ENCODE results near the gene GOLGA7B. TPM values are rescaled to one million over a fixed set of nuclear protein-coding genes. Genes with fewer than 3 reads are reported as not detected.
A peak's percentile ranks its signal among the peaks of the same experiment; 100 is the strongest.

GOLGA7B gene
- total RNA-seq, 1 donor from 2014 or later: 3.3 TPM

DNA sequence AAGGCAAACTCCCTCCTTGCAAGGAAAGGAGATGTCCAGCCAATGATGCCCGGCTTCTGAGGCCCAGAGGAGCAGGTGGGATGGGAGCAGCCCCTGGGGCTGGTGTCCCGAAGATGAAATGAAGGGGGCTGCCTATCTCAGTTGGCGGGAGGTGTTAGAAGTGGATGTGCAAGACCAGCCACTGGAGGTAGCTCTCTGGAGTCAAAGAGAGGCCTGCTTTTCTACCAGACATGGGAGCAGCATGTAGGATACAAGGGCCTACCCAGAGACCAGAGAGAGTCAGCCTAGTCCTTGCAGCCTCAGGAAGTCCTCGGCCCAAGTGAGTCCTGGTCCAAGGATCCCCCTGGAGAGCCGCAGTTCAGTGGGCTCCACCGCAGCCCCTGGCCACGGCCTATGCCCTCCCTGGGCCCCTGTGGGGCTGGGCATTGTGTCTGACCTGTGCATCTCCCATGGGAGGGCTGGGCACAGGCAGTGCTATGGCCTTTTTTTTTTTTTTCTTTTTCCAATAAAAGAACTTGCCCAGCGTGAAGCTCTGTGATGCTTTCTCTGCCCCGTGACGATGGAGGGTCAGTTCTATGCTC lies 17.7 kb downstream of the GOLGA7B start:
- no peak for DNase-seq (ENCODE audit: low spot score)

DNA sequence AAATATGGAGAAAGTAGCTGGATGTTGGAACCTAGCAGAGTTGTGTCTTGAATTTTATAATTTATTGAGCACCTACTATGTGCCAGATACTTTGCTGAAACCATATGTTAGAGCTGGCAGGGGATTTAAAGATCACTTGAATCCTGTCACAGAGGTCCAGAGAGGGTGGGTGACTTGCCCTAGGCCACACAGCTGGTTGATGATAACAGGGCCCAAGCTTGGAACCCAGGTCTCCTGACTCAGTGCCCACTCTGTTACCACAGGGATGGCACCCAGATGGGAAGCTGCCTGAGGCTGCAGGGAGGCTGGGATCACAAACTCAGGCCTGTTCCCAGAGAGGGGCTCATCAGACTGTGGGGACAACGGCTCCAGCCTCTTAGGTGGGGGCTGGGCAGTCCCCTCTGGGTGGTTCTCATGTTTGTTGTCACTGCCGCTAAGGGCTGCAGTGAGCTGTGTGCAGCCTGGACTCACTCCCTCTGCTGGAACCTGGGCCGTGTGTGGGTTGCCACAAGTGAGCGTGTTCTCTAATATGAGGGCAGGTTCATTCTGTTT lies 18.6 kb downstream of the GOLGA7B start:
- DNase-seq (ENCODE audit: low spot score): no peak

DNA sequence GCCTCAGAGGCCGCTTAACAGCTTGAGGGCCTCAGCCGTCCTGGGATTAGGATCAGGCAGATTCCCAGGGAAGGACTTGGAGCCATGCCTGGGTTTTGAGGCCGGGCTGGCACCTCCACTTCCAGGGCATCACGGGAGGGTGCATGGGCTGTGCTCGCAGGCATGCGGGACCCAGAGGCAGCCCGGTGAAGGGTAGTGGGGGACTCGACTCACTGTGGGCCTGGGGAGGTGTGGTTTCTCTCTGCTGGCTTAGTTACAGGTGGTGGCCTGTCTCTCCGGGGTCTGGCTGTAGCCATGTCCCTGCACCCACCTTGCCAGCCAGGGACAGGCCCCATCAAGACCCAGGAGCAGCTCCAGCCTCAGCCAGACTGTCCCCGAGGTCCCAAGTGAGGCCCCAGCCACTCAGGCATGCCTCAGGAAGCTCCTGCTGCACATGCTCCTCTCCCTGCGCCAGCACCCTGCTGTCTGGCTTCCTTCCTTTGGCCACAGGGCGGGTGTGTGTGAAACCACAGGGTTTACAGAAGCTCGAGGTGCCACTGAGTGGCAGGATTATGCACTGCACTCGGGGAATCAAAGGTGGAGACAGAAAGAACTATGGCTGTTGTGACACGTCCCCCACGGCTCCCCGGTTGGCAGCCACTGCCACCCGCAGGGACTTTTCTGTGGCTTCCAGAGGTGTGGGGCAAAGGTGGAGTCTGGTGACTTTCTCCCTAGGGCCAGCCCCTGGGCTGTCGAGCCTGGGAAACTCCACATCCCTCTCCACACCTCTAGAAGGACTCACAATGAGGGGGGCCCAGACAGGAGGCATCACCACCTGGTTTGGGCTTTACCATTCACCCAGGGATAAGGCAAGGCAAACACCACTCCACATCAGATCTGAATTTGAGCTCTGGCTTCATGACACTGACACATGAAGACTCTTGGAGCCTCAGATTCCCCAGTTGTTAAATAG lies 19.7 kb downstream of the GOLGA7B start:
- peak; percentile 89 for DNase-seq (ENCODE audit: low spot score)

DNA sequence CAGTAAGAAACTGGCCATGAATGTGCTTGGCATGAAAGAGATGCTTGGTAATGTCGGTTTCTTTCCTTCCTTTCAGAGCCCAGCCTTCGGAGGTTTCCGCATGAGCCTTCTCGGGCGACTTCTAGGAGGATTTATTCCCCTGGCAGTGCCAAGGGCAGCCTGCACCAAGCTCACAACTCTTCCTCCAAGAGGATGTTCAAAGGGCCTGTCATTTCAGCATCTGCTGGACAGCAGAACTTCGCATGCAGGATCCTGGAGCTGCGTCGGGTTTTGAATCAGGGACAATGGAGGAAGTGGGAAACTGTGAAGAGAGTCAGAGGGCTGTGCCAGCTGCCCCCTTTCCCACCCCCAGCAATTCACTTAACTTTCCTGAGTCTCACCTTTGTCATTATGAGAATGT lies 21.3 kb downstream of the GOLGA7B start:
- DNase-seq (ENCODE audit: low spot score): no peak

DNA sequence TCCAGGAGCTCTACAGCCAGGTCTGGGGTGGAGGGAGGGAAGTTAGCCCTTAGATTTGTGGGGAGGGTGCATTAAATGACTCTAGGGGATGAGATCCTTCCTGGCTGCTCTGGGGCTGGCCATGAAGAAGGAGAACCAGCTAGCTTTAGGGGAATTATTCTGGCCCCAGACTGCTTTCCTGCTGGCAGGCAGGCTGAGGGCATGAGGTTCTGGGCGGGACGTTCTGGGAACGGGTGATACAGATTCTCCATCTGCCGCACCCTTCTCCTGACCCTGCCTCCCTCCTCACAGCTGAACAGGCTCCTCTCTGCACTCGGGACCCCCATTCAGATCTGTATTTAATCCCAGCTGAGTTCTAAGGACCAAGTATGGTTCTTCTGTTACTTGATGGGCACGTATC lies 23.9 kb downstream of the GOLGA7B start:
- DNase-seq (ENCODE audit: low spot score): no peak

DNA sequence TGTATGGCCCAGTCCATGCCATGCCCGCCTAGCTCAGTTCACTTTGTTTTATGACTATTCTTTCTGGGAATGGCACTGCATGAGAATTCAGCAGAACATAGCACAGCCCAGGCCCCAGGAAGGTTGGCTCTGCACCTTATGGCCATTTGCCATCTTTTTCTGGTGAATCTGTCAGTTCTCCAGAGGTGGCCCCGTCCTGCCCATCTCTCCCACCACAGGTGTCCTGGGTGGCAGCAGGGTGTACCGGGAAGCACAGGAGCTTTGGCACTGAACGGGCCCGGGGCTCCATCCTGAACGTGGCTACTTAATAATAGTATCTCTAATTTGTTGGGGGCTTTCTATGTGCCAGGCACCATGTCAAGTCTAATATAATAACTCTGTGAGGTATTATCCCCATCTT lies 24.7 kb downstream of the GOLGA7B start:
- no peak for DNase-seq (ENCODE audit: low spot score)

DNA sequence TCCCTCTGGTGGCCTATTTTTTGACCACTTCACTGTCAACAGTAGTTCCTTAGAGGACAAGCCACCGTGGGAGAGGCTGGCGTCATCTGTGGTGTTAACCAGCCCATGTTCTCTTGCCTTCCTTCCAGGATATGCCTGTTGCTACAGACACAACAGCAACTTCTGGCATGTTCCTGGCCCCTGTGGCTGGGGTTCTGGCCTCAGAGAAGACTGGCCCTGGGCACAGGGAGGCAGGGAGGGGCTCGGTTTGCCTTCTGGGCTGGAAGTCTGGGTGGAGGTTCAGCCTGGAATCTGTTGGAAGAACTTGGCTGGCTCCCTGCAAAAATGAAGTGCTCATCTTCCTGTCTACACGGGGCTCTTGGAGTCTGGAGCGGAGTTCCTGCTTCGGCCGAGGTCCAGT lies 25.7 kb downstream of the GOLGA7B start:
- no peak for DNase-seq (ENCODE audit: low spot score)

DNA sequence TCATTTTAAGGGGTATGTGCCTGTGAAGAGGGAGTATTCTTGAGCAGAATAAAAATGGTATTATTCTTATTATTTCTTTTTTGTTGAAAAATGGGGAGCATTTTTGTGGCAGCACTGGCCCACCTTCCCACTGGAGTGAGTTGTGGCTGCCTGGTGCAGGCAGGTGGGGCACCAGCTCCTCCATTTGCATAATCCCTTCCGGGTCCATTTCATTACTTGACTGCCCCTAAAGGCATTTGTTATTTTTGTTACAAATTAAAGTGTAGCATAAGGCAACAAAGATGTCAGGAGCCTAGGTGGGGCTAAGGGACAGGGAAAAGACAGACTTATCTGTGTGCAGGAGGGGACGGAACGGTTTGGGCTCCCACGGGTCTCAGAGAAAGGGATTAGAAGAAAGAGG lies 26.8 kb downstream of the GOLGA7B start:
- DNase-seq (ENCODE audit: low spot score): no peak

DNA sequence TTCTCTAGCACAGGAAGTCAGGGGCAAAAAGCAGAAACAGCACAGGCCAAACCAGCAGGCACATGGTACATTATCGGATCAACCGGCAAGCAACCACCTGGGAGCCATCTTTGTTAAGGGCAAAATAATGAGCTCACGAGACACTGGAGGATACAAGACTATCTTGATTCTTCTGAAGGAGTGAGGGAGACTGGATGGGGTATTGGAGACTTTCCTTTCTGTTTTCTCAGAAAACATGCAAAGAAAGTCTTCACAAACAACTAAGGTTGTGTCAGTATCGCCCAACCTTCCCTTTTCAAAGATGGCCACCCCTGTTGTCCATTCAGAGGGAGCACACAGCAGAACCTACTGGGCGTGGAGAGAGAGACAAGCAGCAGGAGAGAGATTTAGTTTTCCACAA lies 29.6 kb downstream of the GOLGA7B start:
- no peak for DNase-seq (ENCODE audit: low spot score)

DNA sequence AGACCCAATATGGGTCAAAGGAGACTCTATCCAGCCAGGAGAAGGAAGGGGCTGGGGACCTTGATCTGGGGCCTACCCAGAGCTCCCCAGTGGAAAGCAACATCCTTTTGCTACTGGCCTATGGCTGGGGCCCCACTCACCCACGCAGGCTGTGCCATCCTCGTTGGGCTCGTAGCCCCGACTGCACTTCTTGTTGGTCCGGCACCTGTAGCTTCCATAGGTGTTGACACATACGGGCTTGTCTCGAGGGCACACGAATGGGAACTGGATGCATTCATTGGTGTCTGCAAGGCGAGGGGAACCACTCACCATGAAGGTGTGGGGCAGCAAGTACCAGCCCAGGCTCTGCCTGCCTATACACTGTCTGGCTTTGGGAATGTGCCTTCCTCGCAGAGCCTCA lies 30.5 kb downstream of the GOLGA7B start:
- no peak for DNase-seq (ENCODE audit: low spot score)

DNA sequence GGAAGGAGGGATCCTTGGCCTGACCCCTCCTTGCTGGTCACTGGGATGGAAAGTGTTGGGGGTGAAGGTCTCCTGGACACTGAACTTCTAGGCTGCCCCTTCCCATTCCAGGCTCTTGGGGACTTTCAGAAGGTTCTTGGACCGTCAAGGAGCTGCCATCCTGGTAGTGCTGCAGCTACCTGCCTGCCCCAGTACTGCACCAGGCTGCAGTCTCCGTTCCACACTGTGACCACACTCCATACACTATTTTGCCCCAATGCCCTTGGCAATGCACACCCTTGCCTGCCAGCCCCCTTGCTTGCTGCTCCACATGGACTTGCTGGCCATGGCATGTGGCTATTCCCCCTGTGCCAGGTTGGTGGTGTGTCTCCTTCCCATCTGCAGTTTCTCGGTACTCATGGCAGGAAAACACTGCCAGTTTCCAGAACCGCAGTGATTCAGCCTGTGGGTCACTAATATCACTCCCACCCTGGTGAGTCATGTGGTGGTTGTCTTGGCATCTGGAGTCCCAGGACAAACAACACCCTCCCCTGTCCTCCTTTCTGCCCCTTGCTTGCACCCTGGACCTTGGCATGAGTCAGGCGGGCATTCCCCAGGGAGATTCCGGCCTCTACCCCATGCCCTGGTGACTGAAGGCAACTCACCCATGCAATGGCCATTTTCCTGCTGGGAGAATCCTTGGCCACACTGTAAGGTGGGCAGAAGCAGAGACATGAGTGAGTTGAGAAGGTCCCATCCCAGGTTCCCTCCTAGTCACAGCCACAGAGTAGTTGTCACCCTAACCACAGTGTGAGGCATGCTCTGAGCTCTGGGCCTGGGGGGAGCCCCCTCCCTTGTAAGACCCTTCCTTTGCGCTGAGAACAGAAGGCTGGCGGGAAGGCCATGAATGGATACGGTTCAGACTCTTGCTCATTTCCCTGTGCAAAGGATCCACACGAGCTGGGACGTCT lies 32.8 kb downstream of the GOLGA7B start:
- DNase-seq (ENCODE audit: low spot score): no peak

DNA sequence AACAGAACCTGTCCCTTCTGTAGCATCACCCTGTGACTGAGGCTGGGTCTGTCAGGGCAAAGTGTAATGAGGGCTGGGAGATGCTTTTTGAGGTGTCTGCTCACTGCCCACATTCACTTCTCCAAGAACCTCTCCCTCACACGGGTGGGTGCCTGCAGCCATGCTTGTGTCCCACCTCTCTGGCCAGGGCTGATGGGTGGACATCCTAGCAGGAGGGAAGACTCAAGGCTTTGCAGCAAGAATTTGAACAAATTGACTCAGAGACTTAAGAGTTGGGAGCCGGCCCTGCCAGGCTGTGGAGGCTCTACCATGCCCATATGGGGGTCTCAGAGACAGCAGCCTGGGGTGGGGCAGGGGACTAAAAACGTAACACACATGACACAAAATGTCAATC lies 33.4 kb downstream of the GOLGA7B start:
- no peak for DNase-seq (ENCODE audit: low spot score)

DNA sequence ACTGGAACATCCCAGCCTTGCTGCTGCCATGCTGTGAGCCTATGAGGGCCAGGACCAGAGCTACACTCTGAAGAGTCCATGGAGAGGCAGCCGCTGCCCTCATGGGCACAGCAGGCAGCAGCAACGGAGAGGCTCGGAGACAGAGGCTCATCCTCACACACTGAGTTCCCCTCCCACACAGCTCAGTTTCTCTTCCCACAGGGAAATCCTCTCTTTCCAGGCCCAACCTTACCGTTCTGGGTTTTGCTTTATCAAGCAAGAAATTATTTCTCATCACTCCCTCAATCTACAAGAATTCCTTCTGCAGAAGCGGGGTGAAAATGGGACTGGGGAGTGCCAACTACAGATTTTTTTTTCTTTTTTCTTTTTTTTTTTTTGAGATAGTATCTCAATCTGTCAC lies 36.6 kb downstream of the GOLGA7B start:
- DNase-seq (ENCODE audit: low spot score): no peak

DNA sequence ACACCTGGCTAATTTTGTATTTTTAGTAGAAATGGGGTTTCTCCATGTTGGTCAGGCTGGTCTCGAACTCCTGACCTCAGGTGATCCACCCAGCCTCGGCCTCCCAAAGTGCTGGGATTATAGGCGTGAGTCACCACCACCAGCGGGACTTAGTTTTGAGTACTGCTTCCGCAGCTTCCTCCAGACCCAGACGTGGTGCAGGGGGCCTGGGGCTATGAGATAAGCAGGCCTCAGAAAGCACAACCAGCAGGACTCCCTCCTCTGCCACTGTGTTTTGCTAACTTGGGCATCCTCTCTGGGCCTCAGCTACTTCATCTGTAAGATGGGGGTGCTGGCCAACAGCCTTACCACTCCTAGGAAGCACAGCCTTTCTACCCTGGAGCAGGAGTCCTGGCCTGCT lies 37.8 kb downstream of the GOLGA7B start:
- DNase-seq (ENCODE audit: low spot score): no peak

DNA sequence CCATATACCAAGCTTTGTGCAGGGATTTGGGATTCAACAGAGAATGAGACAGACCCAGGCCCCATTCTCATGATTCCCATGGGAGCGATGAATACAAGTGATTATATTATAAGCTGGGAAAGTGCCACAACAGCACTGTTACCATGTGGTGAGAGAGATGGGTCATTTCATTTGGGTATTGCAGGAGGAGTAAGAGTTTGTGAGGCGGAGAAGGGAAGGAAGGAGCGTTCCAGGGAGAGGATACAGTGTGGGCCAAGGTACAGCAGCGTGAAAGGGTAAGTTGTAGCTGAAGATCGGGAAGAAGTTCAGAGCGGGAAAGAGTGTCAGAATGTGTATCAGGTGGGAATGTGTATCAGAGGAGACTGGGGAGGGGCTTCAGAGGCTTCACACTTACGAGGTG lies 38.5 kb downstream of the GOLGA7B start:
- DNase-seq (ENCODE audit: low spot score): no peak

DNA sequence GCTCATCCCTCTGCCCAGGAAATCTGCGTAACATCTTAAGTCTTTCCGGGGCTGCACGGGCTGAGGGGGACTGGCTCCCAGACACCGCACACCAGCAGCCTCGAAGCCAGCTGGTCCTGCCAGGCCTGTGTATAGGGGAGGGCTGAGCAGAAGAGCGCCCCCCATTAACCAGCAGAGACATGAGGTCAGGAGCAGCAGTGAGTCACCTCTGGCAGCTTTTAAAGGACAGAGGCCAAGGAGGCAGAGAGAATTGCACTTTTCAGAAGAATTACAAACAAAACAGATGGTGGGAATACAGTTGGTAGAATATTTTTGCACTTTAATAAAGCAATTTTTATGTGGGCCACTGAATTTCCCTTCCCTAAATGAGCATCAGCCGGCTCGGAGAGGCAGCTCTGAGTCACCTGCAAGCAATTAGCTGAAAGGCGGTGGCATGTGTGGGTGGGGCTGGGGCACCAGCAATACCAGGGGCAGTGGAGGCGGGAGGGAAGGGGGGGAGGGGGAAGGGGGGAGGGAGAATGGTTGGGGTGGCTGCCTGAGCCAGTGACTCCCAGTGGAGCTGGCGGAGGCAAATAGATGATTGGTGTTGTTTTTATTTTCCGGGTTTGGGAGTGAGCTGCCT lies 39.1 kb downstream of the GOLGA7B start:
- no peak for DNase-seq (ENCODE audit: low spot score)

DNA sequence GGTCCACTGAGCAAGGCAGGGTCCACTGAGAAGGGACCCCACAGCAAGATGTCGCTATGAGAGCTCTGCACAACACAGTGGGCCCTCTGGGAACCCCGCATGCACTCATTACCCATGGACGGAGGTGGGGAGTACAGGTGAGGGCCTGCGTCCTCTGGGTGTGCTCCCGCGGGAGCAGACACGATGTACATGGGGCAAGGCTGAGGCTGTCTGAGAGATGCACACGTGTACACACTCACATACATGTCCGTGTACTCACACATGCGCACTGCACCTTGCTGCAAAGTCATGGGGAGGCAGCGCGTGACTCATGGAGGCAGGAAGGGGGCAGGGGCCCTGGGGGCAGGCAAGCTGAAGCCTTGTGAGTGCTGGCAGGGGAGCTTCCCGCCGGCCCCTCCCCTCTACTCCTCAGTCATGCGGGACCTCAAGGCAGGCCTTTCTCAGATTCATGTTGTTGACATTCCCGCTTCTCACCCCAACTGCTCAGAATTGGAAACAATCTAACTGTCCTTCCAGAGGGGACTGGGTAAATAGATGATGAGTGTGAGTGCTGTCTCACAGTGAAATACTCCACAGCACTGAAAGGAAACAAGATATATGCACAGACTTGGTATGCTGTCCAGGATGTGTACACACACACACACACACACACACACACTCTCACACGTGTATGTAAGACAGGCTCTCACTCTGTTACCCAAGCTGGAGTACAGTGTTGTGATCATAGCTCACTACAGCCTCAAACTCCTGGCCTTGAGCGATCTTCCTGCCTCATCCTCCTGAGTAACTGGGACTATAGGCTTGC lies 40.0 kb downstream of the GOLGA7B start:
- DNase-seq (ENCODE audit: low spot score): no peak

DNA sequence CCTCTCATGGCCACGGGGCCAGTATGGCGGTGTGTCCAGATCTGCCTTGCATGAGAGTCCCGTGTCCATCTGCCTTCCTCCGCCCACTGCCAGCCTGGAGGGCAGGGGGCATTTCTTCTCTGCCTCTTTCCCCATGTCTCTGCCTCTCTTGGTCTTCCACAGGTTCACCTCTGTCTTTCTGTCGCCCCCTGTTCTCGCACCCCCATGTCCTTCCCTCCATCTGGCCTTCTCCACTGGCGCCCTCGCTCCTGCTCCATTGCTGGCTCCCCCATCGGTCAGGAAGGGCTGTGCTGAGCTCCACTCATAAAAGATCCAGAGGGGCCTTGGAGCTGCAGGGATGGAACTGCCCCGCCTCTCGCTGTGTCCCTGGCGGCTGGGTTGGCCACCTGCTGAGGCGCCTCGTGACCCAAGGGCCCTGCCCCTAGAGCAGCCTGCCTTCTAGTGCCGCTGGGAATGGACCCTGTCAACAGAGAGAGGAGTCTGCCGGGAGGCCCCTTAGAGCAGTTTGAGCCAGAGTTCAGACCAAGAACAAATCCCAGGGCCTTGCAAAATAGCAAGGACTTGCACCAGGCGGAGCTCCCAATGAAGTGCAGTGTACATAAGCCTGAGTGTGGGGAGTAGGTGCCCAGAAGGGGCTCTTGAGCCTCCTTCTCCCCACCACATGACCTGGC lies 42.0 kb downstream of the GOLGA7B start:
- DNase-seq (ENCODE audit: low spot score): no peak

DNA sequence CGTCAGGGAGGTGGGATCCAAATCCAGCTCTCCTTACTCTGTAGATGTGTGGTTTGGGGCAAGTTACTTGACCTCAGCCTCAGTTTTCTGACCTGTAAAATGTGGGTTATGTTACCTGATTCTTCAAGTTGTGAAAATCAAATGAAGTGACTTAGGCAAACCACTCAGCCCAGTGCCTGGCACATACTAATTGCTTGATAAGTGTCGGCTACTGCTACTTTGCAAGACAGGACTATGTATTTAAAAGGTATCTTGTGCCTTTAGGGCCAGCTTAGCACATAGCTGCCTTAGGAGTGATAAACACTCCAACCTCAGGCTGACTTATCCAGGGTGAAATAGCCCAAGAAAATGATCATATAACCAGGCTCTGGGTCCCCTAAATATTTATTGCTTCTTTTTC lies 42.9 kb downstream of the GOLGA7B start:
- no peak for DNase-seq (ENCODE audit: low spot score)

DNA sequence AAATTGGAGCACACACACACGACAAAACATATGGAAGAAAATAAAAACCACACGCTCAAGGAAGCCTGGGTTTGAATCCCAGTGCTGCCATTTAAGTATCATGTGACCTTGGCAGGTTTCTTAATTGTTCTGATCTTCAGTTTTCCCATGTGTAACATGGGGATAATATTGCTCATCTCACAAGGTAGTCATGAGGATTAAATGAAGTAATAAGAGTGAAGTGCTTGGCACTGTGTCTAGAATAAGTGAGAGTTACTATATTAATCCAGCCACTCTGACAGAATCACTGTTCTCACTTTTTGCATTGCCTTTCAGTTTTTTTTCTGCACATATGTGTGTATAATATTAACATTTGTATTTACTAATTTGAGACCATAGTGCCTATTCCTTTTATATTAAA lies 43.3 kb downstream of the GOLGA7B start:
- DNase-seq (ENCODE audit: low spot score): no peak
